ENCODE results near the gene MYCT1. TPM values are rescaled to one million over a fixed set of nuclear protein-coding genes. Genes with fewer than 3 reads are reported as not detected.

Gene MYCT1, protein sequence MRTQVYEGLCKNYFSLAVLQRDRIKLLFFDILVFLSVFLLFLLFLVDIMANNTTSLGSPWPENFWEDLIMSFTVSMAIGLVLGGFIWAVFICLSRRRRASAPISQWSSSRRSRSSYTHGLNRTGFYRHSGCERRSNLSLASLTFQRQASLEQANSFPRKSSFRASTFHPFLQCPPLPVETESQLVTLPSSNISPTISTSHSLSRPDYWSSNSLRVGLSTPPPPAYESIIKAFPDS
- 0.01 TPM for polyA plus RNA-seq (2013, experiment 1 of 2)
- polyA plus RNA-seq (2013, experiment 2 of 2): not detected

DNA sequence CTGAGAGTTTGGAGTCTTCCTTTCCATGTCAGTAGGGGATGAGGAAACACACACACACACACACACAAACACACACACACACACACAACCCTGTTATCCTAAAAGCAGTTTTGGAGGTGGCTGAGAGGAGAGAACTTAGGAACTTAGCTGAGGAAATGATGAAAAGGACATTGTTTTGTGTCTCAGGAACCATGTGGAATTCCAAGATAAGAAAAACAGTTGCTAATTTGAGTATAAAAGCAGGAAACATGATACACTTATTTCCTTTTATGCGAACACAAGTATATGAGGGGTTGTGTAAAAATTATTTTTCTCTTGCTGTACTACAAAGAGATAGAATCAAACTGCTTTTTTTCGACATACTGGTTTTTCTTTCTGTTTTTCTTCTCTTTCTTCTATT lies at the start of gene MYCT1:
TSS of gene MYCT1 (plus strand) at position 264 of the 400 bp plus-strand sequence. CDS start at position 270, 6 bp downstream.
- H3K14ac ChIP-seq (ENCODE audit: low read length): no peak within 1 kb of the TSS
- H3K79me1 ChIP-seq (ENCODE audit: low read depth, low read length): no peaks in the 10 kb centered on the region
- no peak for DNase-seq (ENCODE audit: low spot score)
- WGBS, 2 donors (ENCODE audit: extremely low coverage in 2 of 2, insufficient read length in 2 of 2, insufficient replicate concordance in 1 of 2): no CpG with 5 or more reads among the region's 2 CpGs
- H3K18ac ChIP-seq (ENCODE audit: low read length): no peak within 1 kb of the TSS
- no peak within 1 kb of the TSS for H4K91ac ChIP-seq (ENCODE audit: low read depth, low read length, poor library complexity)
- peaks cover 0 to 1% of the 10 kb centered on the region in 2 donors for H3K4me1 ChIP-seq (ENCODE audit: control insufficient read depth in 2 of 2, insufficient read depth in 1 of 2, low read depth in 1 of 2, low read length in 2 of 2)
- no peak within 1 kb of the TSS for H2AFZ ChIP-seq (ENCODE audit: low read length)
- H3K4me3 ChIP-seq (ENCODE audit: low read length in 2 of 2): no peak within 1 kb of the TSS
- H3K27me3 ChIP-seq (ENCODE audit: control insufficient read depth in 3 of 3, insufficient read depth in 3 of 3, low read depth in 1 of 3, low read length in 3 of 3): no peaks in the 10 kb centered on the region
- H3K4ac ChIP-seq (ENCODE audit: low read length): no peak within 1 kb of the TSS
- no peak within 1 kb of the TSS for H2BK12ac ChIP-seq (ENCODE audit: low read length)
- H3K9ac ChIP-seq (ENCODE audit: low read depth, low read length, poor library complexity): no peak within 1 kb of the TSS
- no peak within 1 kb of the TSS for H2BK120ac ChIP-seq (ENCODE audit: low read depth, low read length)
- no peaks in the 10 kb centered on the region for H3K36me3 ChIP-seq (replicated peaks in 1 of 2; ENCODE audit: control insufficient read depth in 2 of 2, insufficient read depth in 2 of 2, low read length in 2 of 2)
- H2BK5ac ChIP-seq (ENCODE audit: low read length): no peak within 1 kb of the TSS
- H3K4me2 ChIP-seq (ENCODE audit: insufficient read depth, low read length, poor library complexity, severe bottlenecking): no peak within 1 kb of the TSS
- H3K9me3 ChIP-seq (replicated peaks in 1 of 2; ENCODE audit: control insufficient read depth in 2 of 2, insufficient read depth in 1 of 2, low read depth in 1 of 2, low read length in 2 of 2): no peaks in the 10 kb centered on the region
- no peak within 1 kb of the TSS for H2AK5ac ChIP-seq (ENCODE audit: low read depth, low read length)
- H4K8ac ChIP-seq (ENCODE audit: low read depth, low read length): no peak within 1 kb of the TSS
- H3K23ac ChIP-seq (ENCODE audit: low read depth, low read length, poor library complexity): no peak within 1 kb of the TSS
- no peak within 1 kb of the TSS for H3K27ac ChIP-seq (replicated peaks; ENCODE audit: low read length)
- H2BK15ac ChIP-seq (ENCODE audit: low read length): no peak within 1 kb of the TSS

DNA sequence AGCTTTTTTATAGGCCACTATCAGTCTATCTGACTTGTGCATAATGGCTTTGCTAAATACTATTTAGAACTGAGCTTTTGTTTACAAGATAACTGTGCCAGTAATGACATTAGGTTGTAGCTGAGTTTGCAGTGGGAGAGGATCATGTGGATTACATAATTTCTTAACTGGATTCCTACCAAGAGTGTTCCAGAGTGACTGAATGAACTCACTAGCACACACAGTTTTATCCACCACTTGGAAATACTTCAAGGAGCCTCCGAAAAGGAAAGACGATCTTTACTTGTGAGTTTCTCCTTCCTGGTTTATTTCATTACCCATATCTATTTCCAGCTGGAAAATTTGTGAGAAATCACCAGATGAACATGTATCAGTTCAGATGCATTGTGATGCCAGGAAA lies 49.6 kb upstream of the MYCT1 start:
- H4K8ac ChIP-seq (ENCODE audit: low read depth, low read length): no peak overlapping the region
- no peaks in the 10 kb centered on the region for H3K4me1 ChIP-seq (ENCODE audit: control insufficient read depth in 2 of 2, insufficient read depth in 1 of 2, low read depth in 1 of 2, low read length in 2 of 2)
- H3K27ac ChIP-seq (replicated peaks; ENCODE audit: low read length): no peak overlapping the region
- H3K79me1 ChIP-seq (ENCODE audit: low read depth, low read length): no peaks in the 10 kb centered on the region
- no peak overlapping the region for H2BK12ac ChIP-seq (ENCODE audit: low read length)
- H2AFZ ChIP-seq (ENCODE audit: low read length): no peak overlapping the region
- no peak overlapping the region for H2BK5ac ChIP-seq (ENCODE audit: low read length)
- no peak overlapping the region for H3K4ac ChIP-seq (ENCODE audit: low read length)
- H3K9me3 ChIP-seq (replicated peaks in 1 of 2; ENCODE audit: control insufficient read depth in 2 of 2, insufficient read depth in 1 of 2, low read depth in 1 of 2, low read length in 2 of 2): no peaks in the 10 kb centered on the region
- no peak overlapping the region for H4K91ac ChIP-seq (ENCODE audit: low read depth, low read length, poor library complexity)
- H3K36me3 ChIP-seq (replicated peaks in 1 of 2; ENCODE audit: control insufficient read depth in 2 of 2, insufficient read depth in 2 of 2, low read length in 2 of 2): no peaks in the 10 kb centered on the region
- H3K14ac ChIP-seq (ENCODE audit: low read length): no peak overlapping the region
- no peak overlapping the region for H2BK120ac ChIP-seq (ENCODE audit: low read depth, low read length)
- H2BK15ac ChIP-seq (ENCODE audit: low read length): no peak overlapping the region
- H3K23ac ChIP-seq (ENCODE audit: low read depth, low read length, poor library complexity): no peak overlapping the region
- no peak overlapping the region for H2AK5ac ChIP-seq (ENCODE audit: low read depth, low read length)
- no peak overlapping the region for H3K9ac ChIP-seq (ENCODE audit: low read depth, low read length, poor library complexity)
- WGBS, 2 donors (ENCODE audit: extremely low coverage in 2 of 2, insufficient read length in 2 of 2, insufficient replicate concordance in 1 of 2): no CpG with 5 or more reads among the region's 2 CpGs
- no peak overlapping the region for H3K4me2 ChIP-seq (ENCODE audit: insufficient read depth, low read length, poor library complexity, severe bottlenecking)
- no peaks in the 10 kb centered on the region for H3K27me3 ChIP-seq (ENCODE audit: control insufficient read depth in 3 of 3, insufficient read depth in 3 of 3, low read depth in 1 of 3, low read length in 3 of 3)
- no peak overlapping the region for H3K18ac ChIP-seq (ENCODE audit: low read length)
- no peak for DNase-seq (ENCODE audit: low spot score)
- H3K4me3 ChIP-seq (ENCODE audit: low read length in 2 of 2): no peak overlapping the region

DNA sequence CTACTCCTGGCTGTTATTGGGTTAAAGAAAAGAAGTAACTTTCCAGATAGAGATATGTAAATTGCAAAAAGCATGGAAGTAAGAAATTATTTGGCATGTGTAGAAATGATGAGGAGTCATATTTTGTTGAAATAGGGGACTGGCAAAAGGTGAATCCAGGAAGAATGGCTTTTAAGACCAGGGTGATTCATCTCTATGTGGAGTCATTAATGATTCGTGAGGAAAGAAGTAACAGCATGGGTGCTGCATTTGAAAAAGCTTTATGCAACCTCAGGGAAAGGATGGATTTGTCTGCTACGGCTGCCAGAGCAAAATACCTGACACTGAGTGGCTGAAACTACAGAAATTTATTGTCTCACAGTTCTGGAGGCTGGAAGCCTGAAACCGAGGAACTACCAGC lies 45.7 kb upstream of the MYCT1 start:
- Histone ChIP-seq H3K4me3 (ENCODE audit: low read length in 2 of 2) (no peak overlapping the region), H3K14ac (ENCODE audit: low read length) (no peak overlapping the region), H3K18ac (ENCODE audit: low read length) (no peak overlapping the region), H3K9me3 (replicated peaks in 1 of 2; ENCODE audit: control insufficient read depth in 2 of 2, insufficient read depth in 1 of 2, low read depth in 1 of 2, low read length in 2 of 2) (no peaks in the 10 kb centered on the region), H3K4ac (ENCODE audit: low read length) (no peak overlapping the region), H4K91ac (ENCODE audit: low read depth, low read length, poor library complexity) (no peak overlapping the region), H2BK12ac (ENCODE audit: low read length) (no peak overlapping the region), H3K36me3 (replicated peaks in 1 of 2; ENCODE audit: control insufficient read depth in 2 of 2, insufficient read depth in 2 of 2, low read length in 2 of 2) (no peaks in the 10 kb centered on the region), H2BK15ac (ENCODE audit: low read length) (no peak overlapping the region), H2BK120ac (ENCODE audit: low read depth, low read length) (no peak overlapping the region), H3K4me2 (ENCODE audit: insufficient read depth, low read length, poor library complexity, severe bottlenecking) (no peak overlapping the region), H4K8ac (ENCODE audit: low read depth, low read length) (no peak overlapping the region), H3K9ac (ENCODE audit: low read depth, low read length, poor library complexity) (no peak overlapping the region), H3K79me1 (ENCODE audit: low read depth, low read length) (no peaks in the 10 kb centered on the region), H2AK5ac (ENCODE audit: low read depth, low read length) (no peak overlapping the region), H3K27ac (replicated peaks; ENCODE audit: low read length) (no peak overlapping the region), H3K27me3 (ENCODE audit: control insufficient read depth in 3 of 3, insufficient read depth in 3 of 3, low read depth in 1 of 3, low read length in 3 of 3) (no peaks in the 10 kb centered on the region), H2AFZ (ENCODE audit: low read length) (no peak overlapping the region), H3K23ac (ENCODE audit: low read depth, low read length, poor library complexity) (no peak overlapping the region), H2BK5ac (ENCODE audit: low read length) (no peak overlapping the region), H3K4me1 (ENCODE audit: control insufficient read depth in 2 of 2, insufficient read depth in 1 of 2, low read depth in 1 of 2, low read length in 2 of 2) (no peaks in the 10 kb centered on the region)
- no peak for DNase-seq (ENCODE audit: low spot score)
- no CpG with 5 or more reads among the region's 3 CpGs for WGBS, 2 donors (ENCODE audit: extremely low coverage in 2 of 2, insufficient read length in 2 of 2, insufficient replicate concordance in 1 of 2)

DNA sequence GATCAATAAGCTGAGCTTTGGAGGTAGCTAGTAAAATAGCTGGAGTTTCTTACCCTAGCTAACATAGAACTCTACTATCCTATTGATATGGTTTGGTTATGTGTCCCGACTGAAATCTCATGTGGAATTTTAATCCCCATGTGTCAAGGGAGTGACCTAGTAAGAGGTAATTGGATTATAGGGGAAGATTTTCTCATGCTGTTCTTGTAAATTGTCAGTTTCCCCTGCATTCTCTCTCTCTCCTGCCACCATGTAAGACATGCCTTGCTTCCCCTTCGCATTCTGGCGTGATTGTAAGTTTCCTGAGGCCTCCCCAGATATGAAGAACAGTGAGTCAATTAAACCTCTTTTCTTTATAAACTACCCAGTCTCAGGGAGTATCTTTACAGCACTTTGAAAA lies 35.9 kb upstream of the MYCT1 start:
- no peak overlapping the region for H3K18ac ChIP-seq (ENCODE audit: low read length)
- H2BK12ac ChIP-seq (ENCODE audit: low read length): no peak overlapping the region
- H3K4ac ChIP-seq (ENCODE audit: low read length): no peak overlapping the region
- no peak overlapping the region for H3K23ac ChIP-seq (ENCODE audit: low read depth, low read length, poor library complexity)
- H3K4me3 ChIP-seq (ENCODE audit: low read length in 2 of 2): no peak overlapping the region
- no peak overlapping the region for H3K4me2 ChIP-seq (ENCODE audit: insufficient read depth, low read length, poor library complexity, severe bottlenecking)
- no peaks in the 10 kb centered on the region for H3K79me1 ChIP-seq (ENCODE audit: low read depth, low read length)
- no peak overlapping the region for H3K14ac ChIP-seq (ENCODE audit: low read length)
- no CpG with 5 or more reads among the region's 3 CpGs for WGBS, 2 donors (ENCODE audit: extremely low coverage in 2 of 2, insufficient read length in 2 of 2, insufficient replicate concordance in 1 of 2)
- H2AFZ ChIP-seq (ENCODE audit: low read length): no peak overlapping the region
- no peaks in the 10 kb centered on the region for H3K27me3 ChIP-seq (ENCODE audit: control insufficient read depth in 3 of 3, insufficient read depth in 3 of 3, low read depth in 1 of 3, low read length in 3 of 3)
- no peak overlapping the region for H2AK5ac ChIP-seq (ENCODE audit: low read depth, low read length)
- H2BK120ac ChIP-seq (ENCODE audit: low read depth, low read length): no peak overlapping the region
- no peak overlapping the region for H4K8ac ChIP-seq (ENCODE audit: low read depth, low read length)
- no peak overlapping the region for H4K91ac ChIP-seq (ENCODE audit: low read depth, low read length, poor library complexity)
- no peaks in the 10 kb centered on the region for H3K9me3 ChIP-seq (replicated peaks in 1 of 2; ENCODE audit: control insufficient read depth in 2 of 2, insufficient read depth in 1 of 2, low read depth in 1 of 2, low read length in 2 of 2)
- H2BK15ac ChIP-seq (ENCODE audit: low read length): no peak overlapping the region
- DNase-seq (ENCODE audit: low spot score): no peak
- no peaks in the 10 kb centered on the region for H3K36me3 ChIP-seq (replicated peaks in 1 of 2; ENCODE audit: control insufficient read depth in 2 of 2, insufficient read depth in 2 of 2, low read length in 2 of 2)
- H3K27ac ChIP-seq (replicated peaks; ENCODE audit: low read length): no peak overlapping the region
- no peak overlapping the region for H2BK5ac ChIP-seq (ENCODE audit: low read length)
- no peaks in the 10 kb centered on the region for H3K4me1 ChIP-seq (ENCODE audit: control insufficient read depth in 2 of 2, insufficient read depth in 1 of 2, low read depth in 1 of 2, low read length in 2 of 2)
- no peak overlapping the region for H3K9ac ChIP-seq (ENCODE audit: low read depth, low read length, poor library complexity)
